IMR-90 (cell line): Measurements from ENCODE around the gene SLC7A9. TPM values are rescaled to one million over a fixed set of nuclear protein-coding genes. Genes with fewer than 3 reads are reported as not detected.

Experiments
- ATAC-seq: fragments of 200-7000 bp; cut with Tn5 transposase; 2 replicates; pipeline ENCODE4 v1.9.1; 2020; ENCODE audit warnings: low read depth, mild to moderate bottlenecking, moderate library complexity
- BruUV-seq: library from RNA; stranded (reverse); fragments of 400-500 nt; replicated peaks from 2 replicates; lab custom pipeline; 2021; lab: Mats Ljungman, UMichigan
- CTCF ChIA-PET: fragments of 300-600 bp; formaldehyde crosslinking; extraction: SDS; loops from one replicate; lab custom pipeline; 2021; ENCODE audit warnings: antibody characterized with exemption; lab: Yijun Ruan, JAX
- POLR2A ChIA-PET: fragments of 300-600 bp; sonication (Branson Sonifier 250); formaldehyde crosslinking; loops from one replicate; lab custom pipeline; 2022; ENCODE audit warnings: antibody characterized with exemption; ENCODE audit not compliant: unreplicated experiment; lab: Charles Lee
- DNase-seq: peaks from one replicate; pipeline ENCODE4 v3.0.0; 2013
- H2AFZ ChIP-seq: replicated peaks from 2 replicates; pipeline ENCODE3; 2013; ENCODE audit warnings: low read length, mild to moderate bottlenecking; ENCODE audit not compliant: poor library complexity
- H2AK5ac ChIP-seq: 2 replicates; pipeline ENCODE4 v1.6.1; 2013; ENCODE audit warnings: low read depth, low read length, inconsistent platforms
- H2AK9ac ChIP-seq: replicated peaks from 2 replicates; pipeline ENCODE3; 2013; ENCODE audit warnings: mild to moderate bottlenecking, low read depth, low read length, moderate library complexity; ENCODE audit not compliant: poor library complexity
- H2BK120ac ChIP-seq: 2 replicates; pipeline ENCODE4 v1.6.1; 2013; ENCODE audit warnings: low read depth, low read length, inconsistent platforms
- H2BK15ac ChIP-seq: 3 replicates; pipeline ENCODE4 v1.6.1; 2013; ENCODE audit warnings: low read depth, low read length, inconsistent platforms
- H2BK20ac ChIP-seq: 2 replicates; pipeline ENCODE4 v1.6.1; 2013; ENCODE audit warnings: low read depth, mild to moderate bottlenecking, inconsistent platforms, low read length, moderate library complexity
- H2BK5ac ChIP-seq: 2 replicates; pipeline ENCODE4 v1.6.1; 2013; ENCODE audit warnings: mild to moderate bottlenecking, low read depth, low read length, inconsistent platforms; ENCODE audit not compliant: poor library complexity, severe bottlenecking
- H3K14ac ChIP-seq: replicated peaks from 2 replicates; pipeline ENCODE4 v1.6.1; 2013; ENCODE audit warnings: low read depth, low read length, inconsistent platforms
- H3K18ac ChIP-seq: 2 replicates; pipeline ENCODE4 v1.6.1; 2013; ENCODE audit warnings: low read depth, low read length, control low read depth
- H3K23ac ChIP-seq: 2 replicates; pipeline ENCODE4 v1.6.1; 2013; ENCODE audit warnings: low read depth, low read length, inconsistent platforms
- H3K27ac ChIP-seq: 2 replicates; pipeline ENCODE4 v1.5.1; 2013; ENCODE audit warnings: mild to moderate bottlenecking, control low read depth, low read length; ENCODE audit not compliant: insufficient read depth
- H3K27me3 ChIP-seq: 2 replicates; pipeline ENCODE4 v1.6.1; 2013; ENCODE audit warnings: low read length; ENCODE audit not compliant: control insufficient read depth, insufficient read depth
- H3K36me3 ChIP-seq: 2 replicates; pipeline ENCODE4 v1.6.1; 2013; ENCODE audit warnings: low read length, mixed read lengths; ENCODE audit not compliant: control insufficient read depth, insufficient read depth
- H3K4ac ChIP-seq: 2 replicates; pipeline ENCODE4 v1.6.1; 2013; ENCODE audit warnings: low read depth, low read length, inconsistent platforms
- H3K4me1 ChIP-seq: 2 replicates; pipeline ENCODE4 v1.6.1; 2013; ENCODE audit warnings: low read length, mixed read lengths; ENCODE audit not compliant: control insufficient read depth, insufficient read depth
- H3K4me2 ChIP-seq: 2 replicates; pipeline ENCODE4 v1.6.1; 2013; ENCODE audit warnings: low read depth, mild to moderate bottlenecking, control low read depth, low read length, moderate library complexity
- H3K4me3 ChIP-seq: 2 replicates; pipeline ENCODE4 v1.5.1; 2013; ENCODE audit warnings: low read depth, mild to moderate bottlenecking, control low read depth, low read length, moderate library complexity; ENCODE audit not compliant: insufficient read depth
- H3K56ac ChIP-seq: 2 replicates; pipeline ENCODE4 v1.6.1; 2013; ENCODE audit warnings: low read length, inconsistent platforms; ENCODE audit not compliant: insufficient read depth; ENCODE audit errors: extremely low read depth
- H3K79me1 ChIP-seq, 2 experiments: 2 replicates each; pipeline ENCODE4 v1.6.1; 2013; ENCODE audit warnings: low read length in 2 of 2, inconsistent platforms in 1 of 2, low read depth in 1 of 2
- H3K9ac ChIP-seq: 2 replicates; pipeline ENCODE4 v1.6.1; 2013; ENCODE audit warnings: low read depth, low read length, control low read depth
- H3K9me1 ChIP-seq: 2 replicates; pipeline ENCODE4 v1.6.1; 2013; ENCODE audit warnings: low read length, inconsistent platforms; ENCODE audit not compliant: insufficient read depth
- H3K9me3 ChIP-seq: 2 replicates; pipeline ENCODE4 v1.6.1; 2013; ENCODE audit warnings: low read length; ENCODE audit not compliant: control insufficient read depth, insufficient read depth
- H4K20me1 ChIP-seq: 2 replicates; pipeline ENCODE4 v1.6.1; 2013; ENCODE audit warnings: low read length, inconsistent platforms; ENCODE audit not compliant: insufficient read depth
- H4K5ac ChIP-seq: 2 replicates; pipeline ENCODE4 v1.6.1; 2013; ENCODE audit warnings: mild to moderate bottlenecking, low read depth, low read length, control low read depth
- H4K8ac ChIP-seq, 2 experiments: 2 replicates each; pipeline ENCODE4 v1.6.1; 2013; ENCODE audit warnings: low read depth in 2 of 2, low read length in 2 of 2, control low read depth in 1 of 2, inconsistent platforms in 1 of 2
- H4K91ac ChIP-seq: 2 replicates; pipeline ENCODE4 v1.6.1; 2013; ENCODE audit warnings: low read depth, low read length, inconsistent platforms; ENCODE audit not compliant: insufficient read depth
- BHLHE40 ChIP-seq: fragments of 150-350 bp; IDR thresholded peaks from 2 replicates; pipeline ENCODE4 v1.6.1; 2016; ENCODE audit warnings: mild to moderate bottlenecking, low read depth, low read length
- CEBPB ChIP-seq: IDR thresholded peaks from 2 replicates; pipeline ENCODE4 v1.6.1; 2012; ENCODE audit warnings: low read depth, low read length, improper control_type of control experiment
- CHD1 ChIP-seq: IDR thresholded peaks from 2 replicates; pipeline ENCODE4 v1.6.1; 2012; ENCODE audit warnings: low read depth, low read length, improper control_type of control experiment
- FOS ChIP-seq: fragments of 150-350 bp; IDR thresholded peaks from 2 replicates; pipeline ENCODE4 v1.6.1; 2016; ENCODE audit warnings: low read depth, low read length
- MAFK ChIP-seq: IDR thresholded peaks from 2 replicates; pipeline ENCODE4 v1.6.1; 2012; ENCODE audit warnings: low read depth, low read length, improper control_type of control experiment
- MAZ ChIP-seq: IDR thresholded peaks from 2 replicates; pipeline ENCODE4 v1.6.1; 2012; ENCODE audit warnings: low read depth, mild to moderate bottlenecking, low read length, improper control_type of control experiment, moderate library complexity, borderline replicate concordance
- MXI1 ChIP-seq: IDR thresholded peaks from 2 replicates; pipeline ENCODE4 v1.6.1; 2012; ENCODE audit warnings: low read depth, mild to moderate bottlenecking, low read length, moderate library complexity, borderline replicate concordance
- NFE2L2 ChIP-seq: fragments of 150-350 bp; IDR thresholded peaks from 2 replicates; pipeline ENCODE4 v1.6.1; 2016; ENCODE audit warnings: low read depth, mild to moderate bottlenecking, low read length
- POLR2A ChIP-seq: IDR thresholded peaks from 2 replicates; pipeline ENCODE4 v1.6.1; 2012; ENCODE audit warnings: mild to moderate bottlenecking, low read depth, low read length
- RAD21 ChIP-seq: IDR thresholded peaks from 2 replicates; pipeline ENCODE4 v1.6.1; 2012; ENCODE audit warnings: low read length, improper control_type of control experiment
- RCOR1 ChIP-seq: IDR thresholded peaks from 2 replicates; pipeline ENCODE4 v1.6.1; 2012; ENCODE audit warnings: mild to moderate bottlenecking, low read length, improper control_type of control experiment; ENCODE audit not compliant: insufficient replicate concordance
- RFX5 ChIP-seq: IDR thresholded peaks from 2 replicates; pipeline ENCODE4 v1.8.0; 2012; ENCODE audit warnings: low read depth, mild to moderate bottlenecking, low read length, moderate library complexity
- SMC3 ChIP-seq: fragments of 150-350 bp; IDR thresholded peaks from 2 replicates; pipeline ENCODE4 v1.6.1; 2016; ENCODE audit warnings: low read depth, mild to moderate bottlenecking, antibody characterized with exemption, low read length, moderate library complexity
- WGBS, 2 experiments: methylation state at CpG; one replicate each; pipeline versions ENCODE4 v1.1.5 to v1.1.7; 2013; ENCODE audit warnings: missing lambda C conversion rate in 2 of 2; ENCODE audit not compliant: insufficient read length in 1 of 2; ENCODE audit errors: extremely low coverage in 2 of 2; 5-methylcytosine and 5-hydroxymethylcytosine counted together
- dilution Hi-C: fragments of 300-500 bp; cut with HindIII; formaldehyde crosslinking; loops from one replicate; pipeline ENCODE4 v1.14.3; 2018; ENCODE audit warnings: low sequenced_read_pairs; ENCODE audit not compliant: unreplicated experiment
- in situ Hi-C: fragments of 300-500 bp; cut with MboI; formaldehyde crosslinking; loops from 3 replicates; pipeline ENCODE4 v1.14.3; 2019; ENCODE audit warnings: low sequenced_read_pairs, inconsistent platforms, mixed read lengths
- intact Hi-C: fragments of 100-400 bp; cut with micrococcal nuclease; formaldehyde crosslinking; loops from 2 replicates; pipeline ENCODE4 v1.10.0; 2022
- polyA plus RNA-seq, 3 experiments: library from polyadenylated mRNA; depleted of rRNA; stranded (reverse); fragments of >200 nt; gene quantifications; 2 replicates each; pipeline ENCODE4 v1.2.3, GENCODE V29; 2012; ENCODE audit warnings: low replicate concordance in 1 of 3
- total RNA-seq: library from RNA; depleted of rRNA; stranded (reverse); fragments of >200 nt; gene quantifications from 2 replicates; pipeline ENCODE4 v1.2.3, GENCODE V29; 2012
- TF ChIP-seq, protein P1 (sequence below): fragments of 150-350 bp; IDR thresholded peaks from 2 replicates; pipeline ENCODE4 v1.6.1; 2017; ENCODE audit warnings: mild to moderate bottlenecking, antibody characterized with exemption, low read length, low read depth
- TF ChIP-seq, protein P2 (sequence below): conservative IDR thresholded peaks from 2 replicates; pipeline ENCODE4 v1.5.1; 2012; ENCODE audit warnings: mild to moderate bottlenecking, low read depth, low read length, improper control_type of control experiment
- TF ChIP-seq, protein P3 (sequence below): fragments of 150-350 bp; IDR thresholded peaks from 2 replicates; pipeline ENCODE4 v1.6.1; 2016; ENCODE audit warnings: low read depth, mild to moderate bottlenecking, low read length, moderate library complexity, borderline replicate concordance

SLC7A9 gene
- total and polyA plus RNA-seq, 2 of the 4 experiments (the other 2 are of a cell fraction): not detected

DNA sequence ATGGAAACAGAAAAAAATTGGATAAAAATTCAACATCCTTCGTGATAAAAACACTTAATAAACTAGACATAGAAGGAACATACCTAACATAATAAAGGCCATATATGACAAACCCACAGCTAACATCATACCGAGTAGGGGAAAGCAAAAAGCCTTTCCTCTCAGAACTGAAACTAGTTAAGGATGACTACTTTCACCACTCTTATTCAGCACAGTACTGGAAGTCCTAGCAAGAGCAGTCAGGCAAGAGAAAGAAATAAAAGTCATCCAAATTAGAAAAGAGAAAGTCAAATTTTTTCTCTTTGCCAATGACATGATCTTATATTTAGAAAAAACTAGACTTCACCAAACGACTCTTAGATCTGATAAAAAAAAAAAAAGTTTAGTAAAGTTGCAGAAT, 25.8 kb upstream of the SLC7A9 start:
- H2BK15ac ChIP-seq: no peak overlapping the region
- intact Hi-C loops (no loop called here), dilution Hi-C loops (no loop called here), in situ Hi-C loops (no loop called here)
- no peak overlapping the region for H2BK120ac ChIP-seq
- H4K8ac ChIP-seq: no peak overlapping the region
- H3K27ac ChIP-seq: no peak overlapping the region
- no peak overlapping the region for H2AK9ac ChIP-seq
- H3K18ac ChIP-seq: no peak overlapping the region
- no peaks in the 10 kb centered on the region for H4K20me1 ChIP-seq
- H3K56ac ChIP-seq: no peak overlapping the region
- no peak overlapping the region for H4K5ac ChIP-seq
- H3K79me1 ChIP-seq: peaks cover 0 to 6% of the 10 kb centered on the region in 2 experiments; a peak in 1 of 4 replicates
- no peak overlapping the region for H2BK5ac ChIP-seq
- no CpG with 5 or more reads among the region's 3 CpGs for WGBS, 2 experiments
- H3K4ac ChIP-seq: no peak overlapping the region
- no peak overlapping the region for H2AK5ac ChIP-seq
- POLR2A ChIA-PET: no interaction called here
- peaks cover 3% of the 10 kb centered on the region for H3K9me3 ChIP-seq
- no peak overlapping the region for H4K91ac ChIP-seq
- no peaks in the 10 kb centered on the region for H3K4me1 ChIP-seq
- H3K27me3 ChIP-seq: no peaks in the 10 kb centered on the region
- no peak overlapping the region for H3K4me2 ChIP-seq
- CTCF ChIA-PET: interaction anchor here (1.0 kb wide), 1 partner anchor 72 kb away, joined by 3 read pairs; no protein-coding TSS in a partner anchor
- H2BK20ac ChIP-seq: no peak overlapping the region
- DNase-seq (no peak), ATAC-seq (no peak)
- no peak overlapping the region for H2AFZ ChIP-seq
- no peak overlapping the region for H3K14ac ChIP-seq
- peaks cover 6% of the 10 kb centered on the region for H3K36me3 ChIP-seq
- TF ChIP-seq MAZ: no peak
- TF ChIP-seq FOS: no peak
- TF ChIP-seq BHLHE40: no peak
- TF ChIP-seq RAD21: no peak
- TF ChIP-seq MAFK: no peak
- TF ChIP-seq, protein P1, sequence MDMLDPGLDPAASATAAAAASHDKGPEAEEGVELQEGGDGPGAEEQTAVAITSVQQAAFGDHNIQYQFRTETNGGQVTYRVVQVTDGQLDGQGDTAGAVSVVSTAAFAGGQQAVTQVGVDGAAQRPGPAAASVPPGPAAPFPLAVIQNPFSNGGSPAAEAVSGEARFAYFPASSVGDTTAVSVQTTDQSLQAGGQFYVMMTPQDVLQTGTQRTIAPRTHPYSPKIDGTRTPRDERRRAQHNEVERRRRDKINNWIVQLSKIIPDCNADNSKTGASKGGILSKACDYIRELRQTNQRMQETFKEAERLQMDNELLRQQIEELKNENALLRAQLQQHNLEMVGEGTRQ: no peak
- no peak for TF ChIP-seq NFE2L2
- no peak for TF ChIP-seq CEBPB
- TF ChIP-seq RFX5: no peak
- no peak for TF ChIP-seq SMC3
- TF ChIP-seq RCOR1: no peak
- TF ChIP-seq, protein P2, sequence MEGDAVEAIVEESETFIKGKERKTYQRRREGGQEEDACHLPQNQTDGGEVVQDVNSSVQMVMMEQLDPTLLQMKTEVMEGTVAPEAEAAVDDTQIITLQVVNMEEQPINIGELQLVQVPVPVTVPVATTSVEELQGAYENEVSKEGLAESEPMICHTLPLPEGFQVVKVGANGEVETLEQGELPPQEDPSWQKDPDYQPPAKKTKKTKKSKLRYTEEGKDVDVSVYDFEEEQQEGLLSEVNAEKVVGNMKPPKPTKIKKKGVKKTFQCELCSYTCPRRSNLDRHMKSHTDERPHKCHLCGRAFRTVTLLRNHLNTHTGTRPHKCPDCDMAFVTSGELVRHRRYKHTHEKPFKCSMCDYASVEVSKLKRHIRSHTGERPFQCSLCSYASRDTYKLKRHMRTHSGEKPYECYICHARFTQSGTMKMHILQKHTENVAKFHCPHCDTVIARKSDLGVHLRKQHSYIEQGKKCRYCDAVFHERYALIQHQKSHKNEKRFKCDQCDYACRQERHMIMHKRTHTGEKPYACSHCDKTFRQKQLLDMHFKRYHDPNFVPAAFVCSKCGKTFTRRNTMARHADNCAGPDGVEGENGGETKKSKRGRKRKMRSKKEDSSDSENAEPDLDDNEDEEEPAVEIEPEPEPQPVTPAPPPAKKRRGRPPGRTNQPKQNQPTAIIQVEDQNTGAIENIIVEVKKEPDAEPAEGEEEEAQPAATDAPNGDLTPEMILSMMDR: no peak
- TF ChIP-seq MXI1: no peak
- TF ChIP-seq, protein P3, sequence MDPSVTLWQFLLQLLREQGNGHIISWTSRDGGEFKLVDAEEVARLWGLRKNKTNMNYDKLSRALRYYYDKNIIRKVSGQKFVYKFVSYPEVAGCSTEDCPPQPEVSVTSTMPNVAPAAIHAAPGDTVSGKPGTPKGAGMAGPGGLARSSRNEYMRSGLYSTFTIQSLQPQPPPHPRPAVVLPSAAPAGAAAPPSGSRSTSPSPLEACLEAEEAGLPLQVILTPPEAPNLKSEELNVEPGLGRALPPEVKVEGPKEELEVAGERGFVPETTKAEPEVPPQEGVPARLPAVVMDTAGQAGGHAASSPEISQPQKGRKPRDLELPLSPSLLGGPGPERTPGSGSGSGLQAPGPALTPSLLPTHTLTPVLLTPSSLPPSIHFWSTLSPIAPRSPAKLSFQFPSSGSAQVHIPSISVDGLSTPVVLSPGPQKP: no peak
- TF ChIP-seq CHD1: no peak
- TF ChIP-seq POLR2A: no peak
- H3K9me1 ChIP-seq: no peaks in the 10 kb centered on the region
- H3K9ac ChIP-seq: no peak overlapping the region
- H3K4me3 ChIP-seq: no peak overlapping the region
- no peak overlapping the region for H3K23ac ChIP-seq
- BruUV-seq: no TSS peak
